Measurements from ENCODE around the gene PSME3IP1. TPM values are rescaled to one million over a fixed set of nuclear protein-coding genes. Genes with fewer than 3 reads are reported as not detected.

The PSME3IP1 gene
- total RNA-seq, 2 donors from 2014 or later, result 109 to 118 TPM

DNA sequence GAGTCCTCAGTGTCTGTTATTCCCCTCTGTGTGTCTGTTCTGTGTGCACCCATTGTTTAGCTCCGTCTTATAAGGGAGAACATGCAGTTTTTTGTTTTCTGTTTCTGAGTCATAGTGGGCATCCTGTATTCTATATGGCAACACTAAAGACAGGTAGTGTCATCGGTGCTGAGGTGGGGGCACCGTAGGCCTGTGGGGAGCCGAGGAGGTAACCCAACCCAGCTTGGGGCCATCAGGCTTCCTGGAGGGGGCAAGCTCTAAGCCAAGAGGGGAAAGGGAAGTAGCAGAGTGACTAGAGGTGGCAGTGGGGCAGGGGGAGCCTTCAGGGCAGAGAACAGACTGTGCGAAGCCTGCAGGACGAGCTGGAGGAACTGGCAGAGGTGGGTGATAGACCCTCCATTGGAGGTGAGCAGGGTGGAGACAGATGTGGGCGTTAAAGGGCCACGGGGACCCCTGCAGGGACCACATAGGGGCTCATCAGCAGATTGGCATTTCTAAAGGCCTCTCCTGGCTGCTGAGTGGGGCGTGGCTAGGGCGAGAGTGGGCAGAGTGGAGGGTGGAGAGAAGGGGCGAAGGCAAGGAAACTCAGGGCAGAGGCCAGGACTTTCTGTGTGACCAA is 57.0 kb downstream of the PSME3IP1 start:
- DNase-seq, result no peak
- peak; percentile 71 for ATAC-seq
- H3K4me1 Mint-ChIP-seq, result peaks cover 54% of the 10 kb centered on the region

GRCh38 chr16:57127836-57128235 is 58.0 kb downstream of the PSME3IP1 start:
- no peak for DNase-seq
- Mint-ChIP-seq H3K4me3 (no peak overlapping the region), H3K27ac (peak overlapping the region; percentile 78), H3K27me3 (no peaks in the 10 kb centered on the region), H3K36me3 (ENCODE audit: low read depth) (peaks cover 3% of the 10 kb centered on the region), H3K4me1 (peaks cover 54% of the 10 kb centered on the region)
- H3K9me3 ChIP-seq (ENCODE audit: control insufficient read depth, low read length, poor library complexity, severe bottlenecking), result no peaks in the 10 kb centered on the region
- ATAC-seq, result no peak

More for the DNA sequence above, 57.0 kb downstream of the PSME3IP1 start:
- H3K27ac Mint-ChIP-seq, result peak overlapping the region; percentile 91
- H3K4me3 Mint-ChIP-seq, result peak overlapping the region; percentile 75
- H3K27me3 Mint-ChIP-seq, result no peaks in the 10 kb centered on the region
- H3K36me3 Mint-ChIP-seq (ENCODE audit: low read depth), result peaks cover 3% of the 10 kb centered on the region
- no peaks in the 10 kb centered on the region for H3K9me3 ChIP-seq (ENCODE audit: control insufficient read depth, low read length, poor library complexity, severe bottlenecking)

DNA sequence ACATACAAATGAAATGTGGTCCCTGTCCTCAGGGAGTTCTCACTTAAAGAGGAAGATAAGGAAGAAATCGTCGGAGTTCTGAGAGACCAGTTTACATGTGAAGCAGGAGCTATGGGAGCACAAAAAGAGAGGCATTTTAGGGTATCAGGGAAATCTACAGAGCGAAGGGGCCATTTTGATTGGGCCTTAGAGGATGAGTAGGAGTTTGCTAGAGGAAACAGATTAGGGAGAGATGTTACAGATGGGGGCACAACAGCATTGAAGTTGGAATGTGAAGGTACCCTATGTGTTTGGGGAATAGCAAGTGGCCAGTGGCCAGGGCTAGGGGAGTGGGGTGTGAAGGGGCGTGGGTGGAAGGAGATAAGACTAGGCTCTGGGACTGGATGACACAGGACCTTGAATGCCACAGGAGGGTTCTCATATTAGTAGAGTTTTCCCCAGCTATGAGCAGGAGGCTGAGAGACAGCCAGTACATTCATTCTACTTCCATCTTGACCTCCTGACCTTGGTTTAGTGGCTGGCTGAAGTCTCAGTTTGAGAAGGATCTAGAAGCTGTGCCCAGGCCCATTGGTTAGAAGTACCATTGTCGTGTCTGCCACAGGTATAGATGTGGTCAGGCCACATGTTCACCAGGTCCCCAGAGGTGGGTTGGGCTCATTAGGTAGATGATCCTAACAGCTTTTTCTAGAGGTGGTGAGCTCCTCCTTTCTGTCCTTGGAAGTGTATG is 58.6 kb downstream of the PSME3IP1 start:
- H3K27ac Mint-ChIP-seq, result peak overlapping the region; percentile 78
- DNase-seq, result no peak
- H3K4me1 Mint-ChIP-seq, result peaks cover 51% of the 10 kb centered on the region
- ATAC-seq, result no peak
- no peaks in the 10 kb centered on the region for H3K27me3 Mint-ChIP-seq
- peaks cover 3% of the 10 kb centered on the region for H3K36me3 Mint-ChIP-seq (ENCODE audit: low read depth)
- H3K9me3 ChIP-seq (ENCODE audit: control insufficient read depth, low read length, poor library complexity, severe bottlenecking), result no peaks in the 10 kb centered on the region
- no peak overlapping the region for H3K4me3 Mint-ChIP-seq

- ATAC-seq, result no peak
- peaks cover 45% of the 10 kb centered on the region for H3K4me1 Mint-ChIP-seq
Observed at GRCh38 chr16:57126411-57126810, 59.4 kb downstream of the PSME3IP1 start.

DNA sequence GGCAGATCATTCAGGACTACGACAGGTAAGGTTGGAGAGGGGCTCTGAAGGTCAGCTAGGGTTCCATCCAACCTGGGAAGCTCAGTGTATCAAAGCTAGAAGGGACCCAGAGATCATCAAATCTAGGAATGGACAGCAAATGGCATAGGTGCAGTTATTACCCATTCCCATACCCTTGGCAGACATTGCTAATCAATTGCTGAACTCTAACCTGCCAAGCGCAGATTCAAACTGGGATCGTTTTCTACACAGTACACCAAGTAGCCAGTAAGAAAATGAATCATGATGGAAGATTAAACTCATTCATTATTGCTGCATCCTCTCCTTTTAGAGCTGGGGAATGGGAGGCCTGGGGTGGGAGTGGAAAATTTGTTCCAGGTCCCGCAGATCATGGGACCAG is 59.9 kb downstream of the PSME3IP1 start:
- Mint-ChIP-seq H3K4me3 (no peak overlapping the region), H3K4me1 (peaks cover 45% of the 10 kb centered on the region), H3K27me3 (no peaks in the 10 kb centered on the region), H3K27ac (no peak overlapping the region), H3K36me3 (ENCODE audit: low read depth) (peaks cover 3% of the 10 kb centered on the region)
- no peak for DNase-seq
- no peak for ATAC-seq
- no peaks in the 10 kb centered on the region for H3K9me3 ChIP-seq (ENCODE audit: control insufficient read depth, low read length, poor library complexity, severe bottlenecking)

More at GRCh38 chr16:57126411-57126810, 59.4 kb downstream of the PSME3IP1 start:
- Mint-ChIP-seq H3K36me3 (ENCODE audit: low read depth) (peaks cover 3% of the 10 kb centered on the region), H3K4me3 (no peak overlapping the region), H3K27ac (no peak overlapping the region), H3K27me3 (no peaks in the 10 kb centered on the region)
- H3K9me3 ChIP-seq (ENCODE audit: control insufficient read depth, low read length, poor library complexity, severe bottlenecking), result no peaks in the 10 kb centered on the region
- DNase-seq, result no peak

- H3K9me3 ChIP-seq (ENCODE audit: control insufficient read depth, low read length, poor library complexity, severe bottlenecking), result no peaks in the 10 kb centered on the region
- no peak for DNase-seq
- H3K36me3 Mint-ChIP-seq (ENCODE audit: low read depth), result peaks cover 3% of the 10 kb centered on the region
- no peak for ATAC-seq
- no peak overlapping the region for H3K27ac Mint-ChIP-seq
- no peak overlapping the region for H3K4me3 Mint-ChIP-seq
- H3K4me1 Mint-ChIP-seq, result peaks cover 41% of the 10 kb centered on the region
- H3K27me3 Mint-ChIP-seq, result no peaks in the 10 kb centered on the region
Observed at GRCh38 chr16:57125376-57125775, 60.5 kb downstream of the PSME3IP1 start.

DNA sequence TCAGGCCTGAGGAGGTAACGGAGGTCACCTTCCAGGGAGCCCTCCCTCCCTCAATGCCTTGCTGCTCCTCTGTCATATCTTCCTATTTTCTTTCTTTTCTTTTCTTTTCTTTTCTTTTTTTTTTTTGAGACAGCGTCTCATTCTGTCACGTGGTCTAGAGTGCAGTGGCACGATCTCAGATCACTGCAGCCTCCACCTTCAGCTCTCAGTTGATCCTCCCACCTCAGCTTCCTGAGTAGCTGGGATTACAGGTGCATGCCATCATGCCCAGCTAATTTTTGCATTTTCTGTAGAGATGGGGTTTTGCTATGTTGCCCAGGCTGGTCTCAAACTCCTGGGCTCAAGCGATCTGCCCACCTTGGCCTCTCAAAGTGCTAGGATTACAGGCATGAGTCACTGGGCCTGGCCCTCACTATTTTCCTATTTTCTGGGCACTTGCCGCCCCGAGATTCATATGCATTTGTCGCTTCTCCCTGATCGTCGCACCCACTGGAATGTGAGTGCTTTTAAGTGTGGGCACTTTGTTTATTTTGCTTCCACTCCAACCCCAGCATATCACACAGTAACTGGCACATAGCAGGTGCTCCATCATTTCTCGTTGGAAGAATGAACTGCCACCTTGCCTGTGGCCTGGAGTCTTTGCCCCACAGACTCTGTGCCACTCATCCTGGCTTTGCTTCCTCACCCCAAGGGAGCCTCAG is 61.7 kb downstream of the PSME3IP1 start:
- no peaks in the 10 kb centered on the region for H3K9me3 ChIP-seq (ENCODE audit: control insufficient read depth, low read length, poor library complexity, severe bottlenecking)
- no peak overlapping the region for H3K4me3 Mint-ChIP-seq
- no peak for DNase-seq
- H3K27me3 Mint-ChIP-seq, result no peaks in the 10 kb centered on the region
- peak overlapping the region; percentile 88 for H3K27ac Mint-ChIP-seq
- peaks cover 3% of the 10 kb centered on the region for H3K36me3 Mint-ChIP-seq (ENCODE audit: low read depth)
- H3K4me1 Mint-ChIP-seq, result peaks cover 37% of the 10 kb centered on the region
- no peak for ATAC-seq

GRCh38 chr16:57123216-57123973 is 62.4 kb downstream of the PSME3IP1 start:
- H3K36me3 Mint-ChIP-seq (ENCODE audit: low read depth), result no peaks in the 10 kb centered on the region
- no peak for ATAC-seq
- H3K27ac Mint-ChIP-seq, result peak overlapping the region; percentile 88
- no peaks in the 10 kb centered on the region for H3K27me3 Mint-ChIP-seq
- no peak for DNase-seq
- peaks cover 31% of the 10 kb centered on the region for H3K4me1 Mint-ChIP-seq
- H3K4me3 Mint-ChIP-seq, result no peak overlapping the region
- no peaks in the 10 kb centered on the region for H3K9me3 ChIP-seq (ENCODE audit: control insufficient read depth, low read length, poor library complexity, severe bottlenecking)

- DNase-seq, result no peak
- H3K36me3 Mint-ChIP-seq (ENCODE audit: low read depth), result peaks cover 3% of the 10 kb centered on the region
- H3K27me3 Mint-ChIP-seq, result no peaks in the 10 kb centered on the region
- no peak for ATAC-seq
- H3K4me3 Mint-ChIP-seq, result no peak overlapping the region
- H3K9me3 ChIP-seq (ENCODE audit: control insufficient read depth, low read length, poor library complexity, severe bottlenecking), result no peaks in the 10 kb centered on the region
- H3K27ac Mint-ChIP-seq, result no peak overlapping the region
- H3K4me1 Mint-ChIP-seq, result peaks cover 6% of the 10 kb centered on the region
Observed at GRCh38 chr16:57118461-57119084, 67.3 kb downstream of the PSME3IP1 start.

GRCh38 chr16:57115514-57116182 is 70.2 kb downstream of the PSME3IP1 start:
- Mint-ChIP-seq H3K4me3 (no peak overlapping the region), H3K27me3 (no peaks in the 10 kb centered on the region), H3K4me1 (peaks cover 4% of the 10 kb centered on the region), H3K36me3 (ENCODE audit: low read depth) (peaks cover 3% of the 10 kb centered on the region), H3K27ac (no peak overlapping the region)
- no peak for DNase-seq
- H3K9me3 ChIP-seq (ENCODE audit: control insufficient read depth, low read length, poor library complexity, severe bottlenecking), result no peaks in the 10 kb centered on the region
- ATAC-seq, result no peak

GRCh38 chr16:57115168-57115513 is 70.7 kb downstream of the PSME3IP1 start:
- peaks cover 4% of the 10 kb centered on the region for H3K4me1 Mint-ChIP-seq
- peaks cover 3% of the 10 kb centered on the region for H3K36me3 Mint-ChIP-seq (ENCODE audit: low read depth)
- no peaks in the 10 kb centered on the region for H3K27me3 Mint-ChIP-seq
- ATAC-seq, result no peak
- no peak overlapping the region for H3K27ac Mint-ChIP-seq
- no peak overlapping the region for H3K4me3 Mint-ChIP-seq
- DNase-seq, result no peak
- H3K9me3 ChIP-seq (ENCODE audit: control insufficient read depth, low read length, poor library complexity, severe bottlenecking), result no peaks in the 10 kb centered on the region

DNA sequence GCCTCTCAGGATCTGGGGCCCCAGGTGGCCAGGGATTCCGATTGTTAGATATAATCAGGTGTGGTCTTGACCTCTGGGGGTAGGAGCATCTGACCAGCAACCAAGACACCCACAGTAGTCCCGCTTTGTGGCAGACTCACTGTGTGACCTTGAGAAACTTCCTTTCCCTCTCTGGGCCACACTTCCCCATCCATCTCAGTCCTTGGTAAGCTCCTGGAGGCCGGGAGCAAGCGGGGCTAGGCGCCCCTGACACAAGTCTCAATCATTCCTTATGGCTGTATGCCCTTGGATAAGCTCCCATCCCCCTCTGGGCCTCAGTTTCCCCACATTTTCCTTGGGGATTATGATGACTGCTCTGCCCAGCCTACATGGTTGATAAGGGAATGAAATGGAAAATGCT is 72.2 kb downstream of the PSME3IP1 start:
- peaks cover 4% of the 10 kb centered on the region for H3K4me1 Mint-ChIP-seq
- DNase-seq (no peak), ATAC-seq (no peak)
- H3K27ac Mint-ChIP-seq, result no peak overlapping the region
- no peaks in the 10 kb centered on the region for H3K9me3 ChIP-seq (ENCODE audit: control insufficient read depth, low read length, poor library complexity, severe bottlenecking)
- peaks cover 5% of the 10 kb centered on the region for H3K36me3 Mint-ChIP-seq (ENCODE audit: low read depth)
- H3K27me3 Mint-ChIP-seq, result no peaks in the 10 kb centered on the region
- no peak overlapping the region for H3K4me3 Mint-ChIP-seq
